RPMI7951 (cell line): Measurements from ENCODE around the gene PRPH2. TPM values are rescaled to one million over a fixed set of nuclear protein-coding genes. Genes with fewer than 3 reads are reported as not detected.

Source experiments
- DNase-seq: peaks from one replicate; pipeline ENCODE4 v3.0.0-alpha.2; 2012; ENCODE audit warnings: low read depth
- total RNA-seq: library from RNA; depleted of rRNA; stranded (reverse); fragments of >200 nt; shearing (Covaris generic); gene quantifications from 2 replicates; pipeline ENCODE4 v1.2.3, GENCODE V29; 2014; rRNA removed

Gene PRPH2, protein sequence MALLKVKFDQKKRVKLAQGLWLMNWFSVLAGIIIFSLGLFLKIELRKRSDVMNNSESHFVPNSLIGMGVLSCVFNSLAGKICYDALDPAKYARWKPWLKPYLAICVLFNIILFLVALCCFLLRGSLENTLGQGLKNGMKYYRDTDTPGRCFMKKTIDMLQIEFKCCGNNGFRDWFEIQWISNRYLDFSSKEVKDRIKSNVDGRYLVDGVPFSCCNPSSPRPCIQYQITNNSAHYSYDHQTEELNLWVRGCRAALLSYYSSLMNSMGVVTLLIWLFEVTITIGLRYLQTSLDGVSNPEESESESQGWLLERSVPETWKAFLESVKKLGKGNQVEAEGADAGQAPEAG
- total RNA-seq, result 1.8 and 2.5 TPM in 2 replicates

- no peak for DNase-seq
Observed at GRCh38 chr6:42722497-42722896, at the start of gene PRPH2. Gene PRPH2, minus strand, starts transcription at chr6:42722597. Its CDS starts 263 bp downstream, at chr6:42722334.

- DNase-seq, result no peak
Observed at GRCh38 chr6:42771741-42772100, 49.3 kb upstream of the PRPH2 start.

DNA sequence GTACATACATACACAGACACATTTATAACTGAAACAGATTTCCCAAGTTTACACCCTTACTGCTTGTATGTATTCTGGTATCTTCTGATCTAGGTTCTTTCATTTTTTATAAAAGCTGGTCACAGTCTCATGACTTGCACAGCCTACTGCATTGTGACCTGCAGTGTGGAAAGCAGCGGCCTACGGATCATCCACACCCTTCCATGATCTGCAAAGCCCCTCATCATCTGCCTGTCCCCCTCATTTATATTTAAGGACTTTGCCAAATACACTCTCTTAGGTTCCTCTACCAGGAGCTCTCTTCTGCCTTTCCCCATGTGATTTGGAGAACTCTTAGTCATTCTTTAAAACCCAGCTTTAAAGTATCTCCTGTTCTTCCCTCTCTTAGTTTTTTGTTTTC is 47.4 kb upstream of the PRPH2 start:
- no peak for DNase-seq

- DNase-seq, result no peak
Observed at GRCh38 chr6:42769051-42769450, 46.7 kb upstream of the PRPH2 start.

DNA sequence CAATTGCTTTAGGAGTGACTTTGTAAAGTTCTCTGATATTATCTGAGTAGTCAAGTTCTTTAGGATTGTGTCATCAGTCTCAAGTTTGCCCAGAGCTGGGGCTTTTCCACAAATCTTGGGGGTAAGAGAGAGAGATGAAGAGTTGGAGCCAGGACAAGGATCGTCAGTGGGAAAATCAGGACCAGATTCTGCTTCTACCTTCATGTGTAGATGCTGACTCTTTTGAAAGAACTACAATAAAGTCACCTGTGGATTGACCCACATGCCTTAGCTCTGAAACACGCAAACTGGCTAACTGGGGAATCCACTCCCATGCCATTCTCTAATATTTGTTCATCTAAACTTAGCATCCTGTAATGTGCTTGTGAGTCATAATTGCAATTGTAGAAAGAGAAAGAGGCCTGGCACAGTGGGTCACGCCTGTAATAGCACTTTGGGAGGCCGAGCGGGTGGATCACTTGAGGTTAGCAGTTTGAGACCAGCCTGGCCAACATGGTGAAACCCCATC is 43.8 kb upstream of the PRPH2 start:
- peak; percentile 82 for DNase-seq

DNA sequence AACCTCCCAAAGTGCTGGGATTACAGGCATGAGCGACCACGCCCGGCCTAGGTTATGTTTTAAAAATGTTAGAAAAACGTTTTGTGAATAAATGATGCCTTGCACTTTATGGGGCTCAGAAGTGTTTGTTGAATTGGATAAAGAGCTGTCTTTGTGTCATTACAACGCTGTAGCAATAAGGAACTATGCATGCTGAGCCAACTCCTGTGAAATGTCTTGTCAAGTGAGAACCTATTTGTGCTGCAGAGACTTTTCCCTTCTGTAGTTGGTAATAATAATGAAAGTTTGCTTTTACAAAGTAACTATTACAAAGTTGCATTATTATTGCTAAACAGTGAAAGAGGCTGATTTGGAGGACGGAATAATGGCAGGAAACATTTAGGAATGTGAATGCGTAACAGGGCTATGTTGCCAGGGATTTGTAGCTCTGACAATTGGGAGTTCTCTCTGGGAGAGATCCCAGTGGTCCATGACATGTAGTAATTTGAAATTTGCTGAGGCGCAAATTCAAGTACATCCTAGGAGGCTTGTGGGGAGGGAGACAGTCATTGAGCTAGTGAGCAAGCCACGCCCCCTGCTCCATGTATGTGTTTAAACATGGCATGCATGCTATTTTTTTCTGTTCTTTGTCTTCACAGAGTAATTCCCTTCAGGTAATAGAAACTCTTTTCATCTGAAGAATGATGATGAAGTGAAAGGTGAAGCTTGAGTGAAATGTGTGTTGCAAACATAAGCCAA is 42.7 kb upstream of the PRPH2 start:
- DNase-seq, result no peak

GRCh38 chr6:42762950-42763349 is 40.6 kb upstream of the PRPH2 start:
- no peak for DNase-seq

DNA sequence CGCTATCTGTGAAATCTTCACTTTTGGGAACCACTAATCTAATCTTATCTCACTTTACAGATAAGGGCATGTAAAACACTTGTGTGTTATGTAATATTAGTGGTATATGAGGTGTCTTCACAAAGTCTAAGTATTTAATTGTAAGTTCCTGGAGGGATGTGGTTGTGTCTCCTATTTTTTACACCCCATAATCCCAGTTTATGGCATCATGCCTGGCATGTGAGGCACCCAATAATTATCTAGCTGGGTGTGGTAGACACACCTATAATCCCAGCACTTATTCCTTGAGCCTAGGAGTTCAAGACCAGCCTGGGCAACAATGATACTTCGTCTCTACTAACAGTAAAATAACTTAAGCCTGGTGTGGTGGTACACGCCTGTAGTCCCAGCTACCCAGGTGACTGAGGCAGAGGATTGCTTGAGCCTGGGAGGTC is 40.0 kb upstream of the PRPH2 start:
- no peak for DNase-seq

DNA sequence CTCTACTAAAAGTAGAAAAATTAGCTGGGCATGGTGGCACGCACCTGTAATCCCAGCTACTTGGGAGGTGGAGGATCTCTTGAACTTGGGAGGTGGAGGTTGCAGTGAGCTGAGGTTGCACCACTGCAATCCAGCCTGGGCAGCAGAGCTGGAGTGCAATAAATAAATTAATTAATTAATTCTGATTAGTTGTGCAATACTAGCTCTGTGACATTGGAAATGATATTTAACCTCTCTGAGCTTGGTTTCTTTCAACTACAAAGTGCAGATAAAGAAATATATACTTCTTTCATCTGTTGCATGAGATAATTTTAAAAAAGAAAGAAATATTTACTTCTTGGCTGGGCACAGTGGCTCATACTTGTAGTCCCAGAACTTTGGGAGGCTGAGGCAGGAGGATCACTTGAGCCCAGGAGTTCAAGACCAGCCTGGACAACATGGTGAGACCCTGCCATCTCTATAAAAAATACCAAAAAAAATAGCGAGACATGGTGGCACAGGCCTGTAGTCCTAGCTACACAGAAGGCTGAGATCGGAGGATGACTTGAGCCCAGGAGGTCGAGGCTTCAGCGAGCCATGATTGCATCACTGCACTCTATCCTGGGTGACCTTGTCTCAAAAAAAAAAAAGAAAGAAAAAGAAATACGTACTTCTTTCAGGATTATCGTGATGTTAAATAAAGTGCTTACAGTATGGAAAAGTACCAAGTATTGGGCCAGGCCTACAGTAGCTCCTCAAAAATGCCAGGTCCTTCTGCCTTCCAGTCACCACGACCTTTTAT is 39.1 kb upstream of the PRPH2 start:
- no peak for DNase-seq

DNA sequence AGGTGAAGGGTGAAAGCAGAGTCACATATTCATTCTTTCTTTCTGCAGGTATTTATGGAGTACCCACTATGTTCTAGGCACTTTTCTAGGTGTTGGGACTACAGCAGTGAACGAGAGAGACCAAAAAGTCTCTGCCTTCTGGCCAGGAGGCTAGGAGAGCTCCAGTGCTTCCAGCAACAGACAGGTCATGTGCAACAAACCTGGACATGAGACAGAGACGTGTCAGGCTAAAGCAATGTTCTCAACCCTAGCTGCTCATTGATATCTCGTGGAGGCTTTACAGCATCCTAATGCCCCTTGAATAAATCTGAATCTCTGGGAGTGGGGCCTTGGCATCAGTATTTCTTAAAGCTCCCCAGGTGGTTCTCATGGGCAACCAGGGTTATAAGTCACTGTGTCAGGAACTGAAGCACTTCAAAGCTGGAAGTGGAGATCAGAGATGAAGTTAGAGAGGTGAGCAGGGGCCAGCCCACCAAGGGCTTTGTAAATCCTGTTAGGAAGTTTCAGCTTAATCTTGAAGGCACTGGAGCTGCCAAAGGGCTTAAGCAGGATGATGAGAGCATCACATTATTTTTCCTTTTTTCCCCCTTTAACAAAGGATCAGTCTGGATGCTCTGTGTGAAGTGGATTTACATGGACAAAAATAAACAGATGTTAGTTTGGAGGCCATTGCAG is 36.5 kb upstream of the PRPH2 start:
- DNase-seq, result no peak

GRCh38 chr6:42756722-42757121 is 34.3 kb upstream of the PRPH2 start:
- DNase-seq, result no peak

DNA sequence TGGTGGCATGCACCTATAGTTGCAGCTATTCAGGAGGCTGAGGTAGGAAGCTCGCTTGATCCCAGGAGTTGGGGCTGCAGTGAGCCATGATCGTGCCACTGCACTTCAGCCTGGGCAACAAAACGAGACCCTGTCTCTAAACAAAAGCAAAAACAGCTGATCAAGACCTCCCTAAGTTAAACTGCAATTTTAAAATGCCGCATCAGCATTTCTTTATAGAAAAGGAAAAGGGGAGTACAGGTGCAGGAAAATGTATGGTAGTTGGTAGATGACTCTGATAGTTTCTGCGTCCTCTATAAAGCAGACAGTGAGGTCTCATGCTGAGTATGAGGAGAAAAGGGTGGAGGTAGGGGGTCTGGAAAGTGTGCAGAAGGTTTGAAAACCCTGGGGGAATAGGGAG is 32.4 kb upstream of the PRPH2 start:
- DNase-seq, result no peak

DNA sequence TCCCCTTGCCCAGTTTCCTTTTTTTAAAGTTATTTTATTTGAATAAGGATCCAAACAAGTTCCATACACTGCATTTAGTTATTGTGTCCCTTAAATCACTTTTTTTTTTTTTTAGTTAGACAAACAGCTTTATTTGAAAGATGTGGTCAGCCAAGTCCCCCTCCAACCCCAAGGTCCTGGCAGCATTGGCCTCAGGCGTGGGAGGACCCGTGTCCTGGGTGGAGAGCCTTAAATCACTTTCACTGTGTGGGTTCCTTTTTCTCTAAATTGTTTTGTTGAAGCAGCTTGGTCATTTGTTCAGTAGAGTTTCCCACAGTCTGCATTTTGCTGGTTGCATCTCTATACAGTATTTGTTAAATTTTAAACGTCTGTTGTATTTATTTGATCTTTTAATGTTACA is 28.7 kb upstream of the PRPH2 start:
- DNase-seq, result no peak

- DNase-seq, result no peak
Observed at GRCh38 chr6:42748203-42748898, 26.0 kb upstream of the PRPH2 start.

DNA sequence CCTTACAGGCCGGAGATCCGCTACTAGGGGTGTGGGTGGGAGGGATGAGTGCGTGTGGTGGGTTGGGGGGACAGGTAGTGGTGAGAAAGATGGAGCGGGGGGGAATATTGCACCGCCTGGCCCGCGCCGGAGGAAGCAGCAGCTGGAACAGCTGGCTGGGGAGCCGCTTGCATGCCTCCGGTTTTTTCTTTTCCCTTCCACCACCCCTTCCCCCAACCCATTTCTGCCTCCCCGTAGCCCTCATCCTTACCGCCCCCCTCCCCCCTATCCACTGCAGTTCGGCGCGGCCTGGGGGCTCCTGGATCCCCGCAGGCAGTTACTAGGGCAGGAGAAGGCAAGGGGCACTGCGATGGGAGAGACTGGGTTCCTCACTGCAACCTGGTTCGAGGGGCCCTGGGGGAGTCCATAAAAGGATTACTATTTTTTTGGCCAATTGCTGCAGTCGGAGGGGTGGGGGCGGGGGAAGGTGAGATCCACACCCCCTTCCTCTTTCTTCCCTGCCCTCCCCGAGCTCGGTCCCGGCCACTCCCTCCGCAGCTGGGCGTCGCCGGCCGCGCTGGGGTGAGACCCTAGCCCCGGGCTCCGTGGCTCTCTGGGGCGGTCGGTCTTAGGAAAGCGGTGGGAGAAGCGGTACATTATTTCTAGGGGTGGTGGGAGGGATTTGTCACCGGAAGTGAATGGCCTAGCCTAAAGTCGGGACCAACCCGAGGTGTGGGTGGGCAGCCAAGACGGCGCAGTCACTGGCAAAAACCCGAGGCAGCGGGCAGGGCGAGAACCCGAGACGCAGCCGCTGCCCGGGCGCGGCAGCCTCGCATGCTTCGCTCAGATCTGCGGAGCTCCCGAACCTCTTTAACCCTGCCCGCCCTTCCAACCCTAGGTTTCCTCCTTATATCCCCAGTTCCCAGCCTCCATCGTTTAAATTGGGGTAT is 24.3 kb upstream of the PRPH2 start:
- peak; percentile 97 for DNase-seq

DNA sequence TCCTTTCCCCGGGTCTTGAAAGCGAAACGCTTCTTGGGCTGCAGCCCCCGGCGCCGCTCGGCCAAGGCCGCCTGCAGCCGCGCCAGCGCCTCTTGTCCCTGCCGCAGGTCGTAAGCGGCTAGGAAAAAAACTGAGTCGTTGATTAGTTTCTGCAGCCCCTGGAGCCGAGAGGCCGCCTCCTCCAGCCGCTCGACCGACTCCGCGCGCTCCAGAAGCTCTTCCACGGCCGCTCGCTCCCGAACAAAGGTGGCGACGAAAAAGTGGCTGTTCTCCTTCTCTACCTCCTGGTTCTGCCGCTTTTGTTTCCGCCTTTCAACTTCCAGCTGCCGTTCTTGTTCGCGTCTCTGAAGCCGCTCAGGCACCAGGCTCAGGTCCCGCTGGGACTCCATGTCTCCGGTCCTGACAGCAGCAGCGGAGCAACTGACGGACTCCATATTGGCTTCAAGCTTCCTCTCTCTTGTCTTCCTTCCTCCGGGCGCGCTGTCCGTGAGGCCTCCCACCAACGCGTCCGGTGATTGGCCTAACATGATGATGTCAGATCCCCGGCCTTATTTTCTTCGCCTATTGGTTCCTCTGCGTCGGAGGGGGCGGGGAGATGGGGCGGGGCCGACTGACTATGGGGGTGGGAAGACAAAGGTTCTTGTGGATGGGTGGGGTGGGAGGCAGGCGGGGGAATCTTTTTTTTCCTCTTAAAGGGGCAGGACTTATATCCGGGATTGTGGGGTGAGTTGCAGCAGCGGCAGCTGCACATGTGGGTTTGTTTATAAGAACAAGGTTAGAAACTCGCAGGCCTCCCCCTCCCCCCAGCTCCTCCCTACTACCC is 23.5 kb upstream of the PRPH2 start, which contains the start of gene TBCC:
TBCC (minus strand) TSS at position 464 of the 823 bp plus-strand sequence; CDS start at position 434, 30 bp downstream.
- DNase-seq, result peak; percentile 98

DNA sequence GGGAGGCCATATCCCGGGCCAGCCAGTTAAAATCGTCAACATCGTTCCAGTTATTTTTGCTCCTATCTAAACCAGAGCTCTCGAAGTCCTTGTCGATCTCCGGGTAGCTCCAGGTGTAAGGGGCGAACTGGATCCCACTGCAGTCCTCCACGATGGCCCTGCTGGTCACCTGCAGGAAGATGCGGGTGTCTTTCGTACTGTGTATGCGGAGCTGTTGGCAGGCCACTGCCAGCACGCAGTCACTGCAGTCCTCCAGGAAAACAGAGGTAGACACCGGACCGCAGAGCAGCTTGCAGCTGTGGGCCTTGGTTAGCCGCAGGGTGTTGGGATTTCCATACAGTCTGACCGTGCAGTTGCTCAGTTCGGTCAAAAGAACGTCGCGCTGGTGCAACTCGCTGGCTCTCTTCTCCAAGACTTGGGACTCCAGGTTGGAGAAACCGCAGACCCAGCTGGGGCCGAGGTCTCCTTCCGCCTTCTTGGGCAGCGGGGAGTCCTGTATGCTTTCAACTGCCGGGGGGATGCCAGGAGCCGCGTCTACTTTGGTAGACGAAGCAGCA is 22.8 kb upstream of the PRPH2 start:
- peak; percentile 48 for DNase-seq

GRCh38 chr6:42744351-42744893 is 22.0 kb upstream of the PRPH2 start:
- no peak for DNase-seq
